Colonic mucosa (tissue), 4 donors: Measurements from ENCODE around the gene RFFL. TPM values are rescaled to one million over a fixed set of nuclear protein-coding genes. Genes with fewer than 3 reads are reported as not detected.

Experiments used
- DNase-seq: peaks from one replicate; pipeline ENCODE4 v3.0.0-alpha.2; 2020
- H3K27ac ChIP-seq: fragments of 200-600 bp; one replicate; pipeline ENCODE4 v1.8.0; 2021
- H3K27me3 ChIP-seq: fragments of 200-600 bp; one replicate; pipeline ENCODE4 v1.8.0; 2021
- H3K36me3 ChIP-seq: fragments of 200-600 bp; one replicate; pipeline ENCODE4 v1.8.0; 2021
- H3K4me1 ChIP-seq: fragments of 200-600 bp; one replicate; pipeline ENCODE4 v1.8.0; 2021; ENCODE audit warnings: mild to moderate bottlenecking
- H3K4me3 ChIP-seq: fragments of 200-600 bp; one replicate; pipeline ENCODE4 v1.8.0; 2021
- H3K9ac ChIP-seq, 2 donors: one replicate each; pipeline ENCODE4 v1.7.0; 2013; ENCODE audit warnings: control low read depth in 2 of 2, low read depth in 2 of 2, low read length in 2 of 2
- H3K9me3 ChIP-seq: fragments of 200-600 bp; one replicate; pipeline ENCODE4 v1.8.0; 2021
- CTCF ChIP-seq: fragments of 200-600 bp; IDR thresholded peaks from one replicate; pipeline ENCODE4 v1.8.0; 2022; ENCODE audit warnings: antibody characterized with exemption, mild to moderate bottlenecking
- intact Hi-C: fragments of 100-400 bp; cut with DNase I; formaldehyde crosslinking; loops from one replicate; pipeline ENCODE4 v1.14.1; 2022
- total RNA-seq, 2 donors: library from RNA; stranded (reverse); fragmentation: NEBNext Ultra II Directional in 1 of 2; extraction: Animal tissue kit (Norgen Biotek cat#: 25700) in 1 of 2; gene quantifications; one replicate each; pipeline ENCODE4 v1.2.1, GENCODE V29; 2021
- donor health status: healthy.
- donor health status: DM: no; HTN: no; CAD: no.
- donor health status: DM: no; HTN: no; CAD: no.

RFFL gene
- total RNA-seq, 2 donors from 2014 or later = 48.4 to 82.5 TPM

DNA sequence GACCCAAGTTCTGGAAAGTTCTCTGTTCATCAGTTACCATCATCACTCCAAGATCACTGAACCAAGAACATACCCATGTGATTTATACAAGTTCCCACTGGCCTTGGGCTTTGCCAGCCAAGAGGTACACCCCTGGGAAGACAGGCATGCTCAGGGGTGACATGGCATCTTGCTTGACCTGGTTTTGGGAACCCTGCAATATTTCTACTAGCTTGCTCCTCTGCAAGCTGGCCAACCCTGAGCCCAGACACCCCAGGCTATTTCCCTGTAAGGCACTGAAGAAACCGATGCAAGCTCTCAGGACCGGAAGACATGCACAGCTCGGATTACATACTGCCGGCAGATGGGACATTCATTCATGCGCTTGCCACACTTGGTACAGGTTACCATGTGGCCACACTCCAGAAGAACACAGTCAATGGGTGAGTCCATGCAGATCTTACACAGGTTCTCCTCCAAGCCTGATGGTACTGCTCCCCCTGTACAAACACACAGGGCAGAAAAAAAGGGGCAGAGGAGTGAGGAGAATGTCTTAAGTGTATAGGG, 51.8 kb downstream of the RFFL start:
- TF ChIP-seq CTCF = no peak
- H3K4me3 ChIP-seq = no peak overlapping the region
- no peak for DNase-seq
- no peaks in the 10 kb centered on the region for H3K9me3 ChIP-seq
- H3K9ac ChIP-seq = no peak overlapping the region
- no peaks in the 10 kb centered on the region for H3K4me1 ChIP-seq
- H3K27me3 ChIP-seq = no peaks in the 10 kb centered on the region
- intact Hi-C loops = no loop called here
- peaks cover 6% of the 10 kb centered on the region for H3K36me3 ChIP-seq
- no peak overlapping the region for H3K27ac ChIP-seq

DNA sequence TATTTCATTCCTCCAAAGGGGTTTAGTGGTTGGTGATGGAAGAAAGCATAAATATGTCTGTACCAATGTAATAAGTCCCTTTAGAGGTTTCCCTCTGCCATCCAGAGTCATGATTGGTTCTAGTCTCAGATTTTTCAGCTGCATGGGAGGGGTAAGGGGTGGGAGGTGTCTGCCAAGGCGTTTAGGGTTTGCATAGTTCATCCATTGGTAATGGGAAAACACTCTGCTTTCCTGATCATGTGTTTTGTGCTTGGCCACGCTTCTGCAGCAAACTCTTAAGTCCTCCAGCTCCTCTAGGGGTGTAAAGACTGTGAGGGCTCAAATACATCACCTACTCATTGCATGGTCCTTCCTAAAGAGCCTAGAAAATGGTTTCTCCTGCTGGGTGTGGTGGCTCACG, 53.4 kb downstream of the RFFL start:
- Histone ChIP-seq H3K4me3 (no peak overlapping the region), H3K27me3 (no peaks in the 10 kb centered on the region), H3K9ac (no peak overlapping the region), H3K4me1 (no peaks in the 10 kb centered on the region), H3K36me3 (no peaks in the 10 kb centered on the region), H3K9me3 (no peaks in the 10 kb centered on the region), H3K27ac (no peak overlapping the region)
- TF ChIP-seq CTCF = no peak
- DNase-seq = no peak
- intact Hi-C loops = no loop called here

DNA sequence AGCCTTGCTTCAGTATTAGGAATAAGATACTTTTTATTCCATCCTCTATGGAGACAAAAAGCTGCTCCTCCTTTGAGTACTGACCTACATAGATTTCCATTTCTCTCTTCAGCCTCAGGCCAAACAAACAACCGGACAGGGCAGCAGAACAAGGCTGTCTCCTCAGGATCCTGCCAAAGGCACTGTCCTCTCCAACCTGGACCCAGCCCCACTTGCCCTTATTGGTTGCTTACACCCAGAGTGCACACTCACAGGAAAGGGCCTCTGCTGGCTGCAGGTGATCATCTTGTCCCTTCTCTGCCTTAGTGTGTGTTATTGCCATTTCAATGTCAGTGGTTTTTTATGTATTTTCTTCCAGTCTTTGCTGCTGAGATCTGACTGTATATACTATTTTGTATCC, 56.5 kb downstream of the RFFL start:
- no peaks in the 10 kb centered on the region for H3K4me1 ChIP-seq
- intact Hi-C loops = no loop called here
- no peak for TF ChIP-seq CTCF
- no peak for DNase-seq
- no peaks in the 10 kb centered on the region for H3K27me3 ChIP-seq
- H3K27ac ChIP-seq = no peak overlapping the region
- no peaks in the 10 kb centered on the region for H3K36me3 ChIP-seq
- H3K9me3 ChIP-seq = no peaks in the 10 kb centered on the region
- H3K9ac ChIP-seq = no peak overlapping the region
- H3K4me3 ChIP-seq = no peak overlapping the region

DNA sequence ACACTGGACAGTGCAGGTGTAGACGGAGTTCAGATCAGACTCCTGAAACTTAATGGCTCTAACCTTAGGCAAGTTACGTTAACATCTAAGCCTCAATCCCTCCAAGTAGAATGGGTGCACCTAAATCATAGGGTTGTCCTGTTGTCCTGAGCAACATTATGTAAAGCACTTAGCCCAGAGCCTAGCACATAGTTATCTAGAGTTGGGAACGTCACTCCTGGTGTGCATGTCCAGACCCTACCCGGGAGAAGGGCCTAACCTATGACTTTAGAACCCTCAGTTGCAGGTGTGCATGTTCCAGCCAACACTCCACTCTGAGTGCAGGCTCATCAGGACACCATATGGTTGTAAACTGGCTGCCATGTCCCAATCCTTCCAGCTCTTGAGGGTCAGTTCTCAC, 57.2 kb downstream of the RFFL start:
- H3K4me1 ChIP-seq = no peaks in the 10 kb centered on the region
- no peak for DNase-seq
- no peak overlapping the region for H3K9ac ChIP-seq
- no peaks in the 10 kb centered on the region for H3K9me3 ChIP-seq
- H3K27ac ChIP-seq = no peak overlapping the region
- intact Hi-C loops = no loop called here
- no peak overlapping the region for H3K4me3 ChIP-seq
- H3K27me3 ChIP-seq = no peaks in the 10 kb centered on the region
- no peaks in the 10 kb centered on the region for H3K36me3 ChIP-seq
- no peak for TF ChIP-seq CTCF

DNA sequence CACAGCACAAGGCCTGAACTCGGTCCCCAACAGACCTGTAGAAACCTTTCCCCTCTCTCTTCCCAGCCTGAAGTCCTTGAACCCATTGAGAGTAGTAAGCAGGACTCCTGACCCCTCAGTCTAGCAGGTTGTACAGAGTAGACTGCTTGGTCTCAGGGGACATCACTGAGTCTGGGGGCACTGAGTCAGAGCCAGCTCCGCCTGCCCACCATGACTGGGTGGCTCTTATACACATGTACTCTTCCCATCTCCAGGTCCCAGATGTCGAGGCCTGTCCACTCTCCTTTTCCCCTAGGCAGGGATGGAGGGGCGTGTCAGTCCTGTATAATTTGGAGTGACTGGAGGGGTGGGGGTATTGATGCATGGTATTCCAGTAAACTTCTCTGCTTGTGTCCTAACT, 59.7 kb downstream of the RFFL start:
- H3K36me3 ChIP-seq = no peaks in the 10 kb centered on the region
- intact Hi-C loops = no loop called here
- H3K4me3 ChIP-seq = no peak overlapping the region
- H3K27ac ChIP-seq = no peak overlapping the region
- H3K9me3 ChIP-seq = no peaks in the 10 kb centered on the region
- TF ChIP-seq CTCF = no peak
- no peaks in the 10 kb centered on the region for H3K4me1 ChIP-seq
- no peak for DNase-seq
- H3K9ac ChIP-seq = no peak overlapping the region
- no peaks in the 10 kb centered on the region for H3K27me3 ChIP-seq
